GM12872 (cell line): ENCODE measurements around the gene ZMYND10.

Experiments used
- CTCF ChIP-seq: IDR thresholded peaks from 3 replicates; pipeline ENCODE4 v1.5.1; 2011; ENCODE audit warnings: low read depth, mild to moderate bottlenecking, low read length, moderate library complexity; ENCODE audit not compliant: insufficient read depth

ZMYND10 gene

GRCh38 chr3:50341996-50342650 lies 3.4 kb downstream of the ZMYND10 start:
- no peak for TF ChIP-seq CTCF

GRCh38 chr3:50341537-50341936 lies 4.0 kb downstream of the ZMYND10 start:
- no peak for TF ChIP-seq CTCF

- TF ChIP-seq CTCF, result no peak
Measured at GRCh38 chr3:50340448-50341329, 4.8 kb downstream of the ZMYND10 start, which contains the start of gene RASSF1. TSS of gene RASSF1 (minus strand) at chr3:50340836. CDS start at chr3:50340805, 31 bp downstream.

DNA sequence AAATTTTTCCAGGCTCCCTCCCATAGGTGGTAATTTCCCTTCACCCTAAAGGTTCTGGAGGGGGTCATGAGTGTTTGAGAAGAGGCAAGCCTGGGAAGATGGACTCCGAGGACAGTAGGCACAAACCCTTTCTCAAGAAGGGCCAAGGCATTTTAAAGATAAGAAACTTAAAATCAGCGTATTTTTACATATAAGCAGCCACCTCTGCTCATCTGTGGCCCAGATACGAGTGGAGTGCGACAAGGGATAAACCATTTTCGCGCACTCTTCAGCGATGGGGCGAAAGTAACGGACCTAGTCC lies 5.4 kb downstream of the ZMYND10 start:
- TF ChIP-seq CTCF, result no peak

- TF ChIP-seq CTCF, result no peak
Measured at GRCh38 chr3:50339485-50340146, 5.9 kb downstream of the ZMYND10 start.

DNA sequence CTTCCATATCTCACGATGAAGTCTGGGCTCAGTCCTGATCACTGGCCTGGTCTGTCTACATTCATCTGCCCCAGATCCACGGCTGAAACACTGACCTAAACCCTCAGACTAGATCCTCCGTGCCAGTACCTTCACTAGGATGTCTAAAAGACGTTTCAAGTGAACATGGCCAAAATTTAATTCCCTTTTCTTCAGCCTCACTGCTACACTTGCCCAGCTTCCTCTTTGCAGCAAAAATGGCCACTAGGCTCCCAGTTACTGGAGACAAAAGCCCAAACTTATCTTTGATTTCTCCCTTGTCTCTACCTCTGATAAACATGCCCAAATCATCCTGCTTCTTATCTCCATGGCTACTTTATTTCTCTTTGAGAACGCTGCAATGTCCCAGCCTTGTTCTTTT lies 6.6 kb downstream of the ZMYND10 start:
- no peak for TF ChIP-seq CTCF

GRCh38 chr3:50337175-50337861 lies 8.2 kb downstream of the ZMYND10 start:
- TF ChIP-seq CTCF, result no peak
